GM23338 (cell line): ENCODE results near the gene APBA1. TPM values are rescaled to one million over a fixed set of nuclear protein-coding genes. Genes with fewer than 3 reads are reported as not detected.

ENCODE experiments used
- ATAC-seq: fragments of 200-7000 bp; cut with Tn5 transposase; 3 replicates; pipeline ENCODE4 v1.9.1; 2020
- DNase-seq: peaks from one replicate; pipeline ENCODE4 v3.0.0-alpha.2; 2015; ENCODE audit warnings: low spot score
- H2AFZ ChIP-seq: fragments of 200-600 bp; sonication (generic); 2 replicates; pipeline ENCODE4 v1.8.0; 2016; ENCODE audit warnings: antibody characterized with exemption, mild to moderate bottlenecking, moderate library complexity
- H3F3A ChIP-seq: fragments of 200-600 bp; sonication (generic); replicated peaks from 2 replicates; pipeline ENCODE4 v1.8.0; 2017; ENCODE audit warnings: antibody characterized with exemption, mixed run types, low read depth
- H3K27ac ChIP-seq: fragments of 200-600 bp; sonication (generic); 2 replicates; pipeline ENCODE4 v1.6.1; 2016; ENCODE audit warnings: low read depth
- H3K27me3 ChIP-seq: fragments of 200-600 bp; sonication (generic); 2 replicates; pipeline ENCODE4 v1.8.0; 2016; ENCODE audit warnings: mild to moderate bottlenecking, mixed run types, moderate library complexity; ENCODE audit not compliant: insufficient read depth
- H3K36me3 ChIP-seq: fragments of 200-600 bp; sonication (generic); 2 replicates; pipeline ENCODE4 v1.8.0; 2016; ENCODE audit warnings: mild to moderate bottlenecking; ENCODE audit not compliant: insufficient read depth
- H3K4me1 ChIP-seq: fragments of 200-600 bp; sonication (generic); 2 replicates; pipeline ENCODE4 v1.8.0; 2016; ENCODE audit warnings: mild to moderate bottlenecking, moderate library complexity; ENCODE audit not compliant: insufficient read depth
- H3K4me2 ChIP-seq: fragments of 200-600 bp; sonication (generic); 2 replicates; pipeline ENCODE4 v1.7.1; 2017; ENCODE audit warnings: mixed run types
- H3K4me3 ChIP-seq: fragments of 200-600 bp; sonication (generic); 2 replicates; pipeline ENCODE4 v1.6.1; 2016; ENCODE audit warnings: mixed run types
- H3K79me2 ChIP-seq: fragments of 200-600 bp; sonication (generic); replicated peaks from 2 replicates; pipeline ENCODE4 v1.8.0; 2017; ENCODE audit warnings: mild to moderate bottlenecking; ENCODE audit not compliant: insufficient read depth
- H3K9me2 ChIP-seq: fragments of 200-600 bp; sonication (generic); 2 replicates; pipeline ENCODE4 v1.8.0; 2017; ENCODE audit not compliant: insufficient read depth
- H4K20me1 ChIP-seq: fragments of 200-600 bp; sonication (generic); replicated peaks from 2 replicates; pipeline ENCODE4 v1.8.0; 2017; ENCODE audit warnings: mild to moderate bottlenecking; ENCODE audit not compliant: insufficient read depth
- H3K27ac Mint-ChIP-seq: 2 replicates; pipeline ENCODE4 v1.8.0; 2020; ENCODE audit warnings: inconsistent platforms, mild to moderate bottlenecking, moderate library complexity, mixed read lengths
- H3K27me3 Mint-ChIP-seq: 3 replicates; pipeline ENCODE4 v1.8.0; 2022; ENCODE audit warnings: low read depth, mild to moderate bottlenecking, moderate library complexity, mixed read lengths, inconsistent platforms; ENCODE audit not compliant: insufficient read depth, poor library complexity
- H3K36me3 Mint-ChIP-seq: 3 replicates; pipeline ENCODE4 v1.8.0; 2021; ENCODE audit warnings: low read depth, mild to moderate bottlenecking, inconsistent platforms, moderate library complexity, mixed read lengths
- H3K4me1 Mint-ChIP-seq: 3 replicates; pipeline ENCODE4 v1.8.0; 2020; ENCODE audit warnings: mild to moderate bottlenecking, inconsistent platforms, mixed read lengths
- H3K4me3 Mint-ChIP-seq: 3 replicates; pipeline ENCODE4 v1.8.0; 2021; ENCODE audit warnings: moderate library complexity, mild to moderate bottlenecking, inconsistent platforms, mixed read lengths
- H3K9me3 Mint-ChIP-seq: 3 replicates; pipeline ENCODE4 v1.8.0; 2020; ENCODE audit warnings: moderate library complexity, mild to moderate bottlenecking, inconsistent platforms, mixed read lengths
- CREB1 ChIP-seq: fragments of 250-450 bp; sonication (Bioruptor Pico); IDR thresholded peaks from 2 replicates; pipeline ENCODE4 v1.5.0; 2020; ENCODE audit warnings: low read depth, mild to moderate bottlenecking, moderate library complexity
- CTCF ChIP-seq, 2 experiments: fragments of 200-600 bp in 1 of 2; sonication (generic) in 1 of 2; conservative IDR thresholded peaks; 2 replicates each; pipeline versions ENCODE4 v1.5.1 to v1.6.1; 2016 to 2017; ENCODE audit warnings: antibody characterized with exemption in 2 of 2, low read depth in 2 of 2, mild to moderate bottlenecking in 2 of 2, moderate library complexity in 1 of 2
- EZH2 ChIP-seq: fragments of 200-600 bp; sonication (generic); IDR thresholded peaks from one replicate; pipeline ENCODE4 v1.8.0; 2017; ENCODE audit warnings: antibody characterized with exemption, mild to moderate bottlenecking, low read depth; ENCODE audit not compliant: unreplicated experiment
- EZH2phosphoT487 ChIP-seq: fragments of 200-600 bp; sonication (generic); IDR thresholded peaks from one replicate; pipeline ENCODE4 v1.8.1; 2018; ENCODE audit warnings: antibody characterized with exemption; ENCODE audit not compliant: unreplicated experiment
- NANOG ChIP-seq: IDR thresholded peaks from 2 replicates; pipeline ENCODE4 v1.6.1; 2016; ENCODE audit warnings: antibody characterized with exemption, borderline replicate concordance
- POLR2AphosphoS5 ChIP-seq: IDR thresholded peaks from 2 replicates; pipeline ENCODE4 v1.6.1; 2016; ENCODE audit warnings: antibody characterized with exemption, low read depth
- STAT1 ChIP-seq: IDR thresholded peaks from one replicate; pipeline ENCODE4 v1.6.1; 2016; ENCODE audit warnings: antibody characterized with exemption; ENCODE audit not compliant: unreplicated experiment
- ZNF114 ChIP-seq: fragments of 250-450 bp; sonication (Bioruptor Pico); IDR thresholded peaks from 2 replicates; pipeline ENCODE4 v1.5.0; 2020; ENCODE audit warnings: mild to moderate bottlenecking, moderate library complexity
- ZNF331 ChIP-seq: fragments of 250-450 bp; sonication (Bioruptor Pico); IDR thresholded peaks from 2 replicates; pipeline ENCODE4 v1.5.0; 2020; ENCODE audit warnings: low read depth, mild to moderate bottlenecking, moderate library complexity
- ZNF462 ChIP-seq: fragments of 250-450 bp; sonication (Bioruptor Pico); IDR thresholded peaks from 2 replicates; pipeline ENCODE4 v1.5.0; 2020; ENCODE audit warnings: mild to moderate bottlenecking, moderate library complexity
- polyA plus RNA-seq: library from polyadenylated mRNA; unstranded; fragments of >200 nt; fragmentation: Nextera tagmentation; extraction: Ambion mirVana; gene quantifications from 2 replicates; pipeline ENCODE4 v1.2.1, GENCODE V29; 2016
- total RNA-seq: library from RNA; depleted of rRNA; stranded (reverse); fragments of >200 nt; shearing (Covaris generic); gene quantifications from 2 replicates; pipeline ENCODE4 v1.2.3, GENCODE V29; 2014
- TF ChIP-seq, protein P1 (sequence below): IDR thresholded peaks from 2 replicates; pipeline ENCODE4 v1.6.1; 2016; ENCODE audit warnings: antibody characterized with exemption

The APBA1 gene
- total and polyA plus RNA-seq, 2 experiments from 2014 or later, result 0.26 to 1.0 TPM

- DNase-seq (no peak), ATAC-seq (no peak)
- Histone ChIP-seq H3K36me3 (no peaks in the 10 kb centered on the region), H3K27me3 (no peaks in the 10 kb centered on the region), H3F3A (no peaks in the 10 kb centered on the region), H4K20me1 (no peaks in the 10 kb centered on the region), H3K4me2 (no peak overlapping the region), H3K27ac (no peak overlapping the region), H3K4me1 (no peaks in the 10 kb centered on the region), H3K79me2 (no peaks in the 10 kb centered on the region), H3K9me2 (no peaks in the 10 kb centered on the region), H2AFZ (no peak overlapping the region; the same call in 1 of the 2 replicates), H3K4me3 (no peak overlapping the region)
- peaks cover 11% of the 10 kb centered on the region for H3K36me3 Mint-ChIP-seq
- H3K4me1 Mint-ChIP-seq, result no peaks in the 10 kb centered on the region; the same call in 1 of the 3 replicates
- TF ChIP-seq ZNF114 (CRISPR knock-in tag) (no peak), EZH2phosphoT487 (no peak)
- peaks cover 5% of the 10 kb centered on the region for H3K27me3 Mint-ChIP-seq
- no peak overlapping the region for H3K4me3 Mint-ChIP-seq
- H3K9me3 Mint-ChIP-seq, result peaks cover 15% of the 10 kb centered on the region
- no peak overlapping the region for H3K27ac Mint-ChIP-seq
These were observed 244.9 kb downstream of the APBA1 start for GRCh38 chr9:69427286-69427685.

GRCh38 chr9:69425136-69425801 lies 246.9 kb downstream of the APBA1 start:
- Histone ChIP-seq H3K36me3 (no peaks in the 10 kb centered on the region), H3K27me3 (no peaks in the 10 kb centered on the region), H2AFZ (no peak overlapping the region), H3K79me2 (no peaks in the 10 kb centered on the region), H3K27ac (no peak overlapping the region), H3K4me3 (no peak overlapping the region), H3F3A (no peaks in the 10 kb centered on the region), H3K9me2 (no peaks in the 10 kb centered on the region), H3K4me1 (no peaks in the 10 kb centered on the region), H4K20me1 (no peaks in the 10 kb centered on the region), H3K4me2 (no peak overlapping the region)
- Mint-ChIP-seq H3K27me3 (peaks cover 5% of the 10 kb centered on the region), H3K9me3 (peaks cover 17% of the 10 kb centered on the region), H3K36me3 (peaks cover 11% of the 10 kb centered on the region), H3K4me1 (no peaks in the 10 kb centered on the region; the same call in 1 of the 3 replicates), H3K27ac (no peak overlapping the region), H3K4me3 (no peak overlapping the region)
- DNase-seq (no peak), ATAC-seq (no peak)
- TF ChIP-seq NANOG, result no peak
- TF ChIP-seq, protein P1, sequence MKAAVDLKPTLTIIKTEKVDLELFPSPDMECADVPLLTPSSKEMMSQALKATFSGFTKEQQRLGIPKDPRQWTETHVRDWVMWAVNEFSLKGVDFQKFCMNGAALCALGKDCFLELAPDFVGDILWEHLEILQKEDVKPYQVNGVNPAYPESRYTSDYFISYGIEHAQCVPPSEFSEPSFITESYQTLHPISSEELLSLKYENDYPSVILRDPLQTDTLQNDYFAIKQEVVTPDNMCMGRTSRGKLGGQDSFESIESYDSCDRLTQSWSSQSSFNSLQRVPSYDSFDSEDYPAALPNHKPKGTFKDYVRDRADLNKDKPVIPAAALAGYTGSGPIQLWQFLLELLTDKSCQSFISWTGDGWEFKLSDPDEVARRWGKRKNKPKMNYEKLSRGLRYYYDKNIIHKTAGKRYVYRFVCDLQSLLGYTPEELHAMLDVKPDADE, result no peak
- no peak for TF ChIP-seq EZH2phosphoT487
- TF ChIP-seq STAT1, result no peak
- TF ChIP-seq EZH2, result no peak
- no peak for TF ChIP-seq ZNF331 (CRISPR knock-in tag)
- TF ChIP-seq ZNF462 (CRISPR knock-in tag), result no peak
- TF ChIP-seq CTCF (conservative IDR thresholded peaks at IDR 0.05; ENCODE audit: low read depth in 2 of 2), result no peak
- TF ChIP-seq POLR2AphosphoS5, result no peak
- no peak for TF ChIP-seq CREB1 (CRISPR knock-in tag)
